Right cardiac atrium (tissue), 5 donors: ENCODE results near the gene AHDC1. TPM values are rescaled to one million over a fixed set of nuclear protein-coding genes. Genes with fewer than 3 reads are reported as not detected.
A peak's percentile ranks its signal among the peaks of the same experiment; 100 is the strongest.

Source experiments
- ATAC-seq, 2 donors: fragments of 200-7000 bp; cut with Tn5 transposase; one replicate each; pipeline versions ENCODE4 v1.8.0 to v1.9.1; 2020; ENCODE audit warnings: moderate library complexity in 2 of 2, mild to moderate bottlenecking in 1 of 2
- DNase-seq, 3 donors: peaks; one replicate each; pipeline ENCODE4 v3.0.0-alpha.2; 2020
- H3K27ac ChIP-seq: one replicate; pipeline ENCODE4 v1.5.1; 2013; ENCODE audit warnings: mild to moderate bottlenecking, low read length, control low read depth, moderate library complexity
- H3K27me3 ChIP-seq: one replicate; pipeline ENCODE4 v1.6.1; 2013; ENCODE audit not compliant: control insufficient read depth, insufficient read depth
- H3K4me1 ChIP-seq: one replicate; pipeline ENCODE4 v1.6.1; 2013; ENCODE audit warnings: low read length; ENCODE audit not compliant: control insufficient read depth, insufficient read depth
- H3K4me3 ChIP-seq: one replicate; pipeline ENCODE4 v1.5.1; 2013; ENCODE audit warnings: low read length, control low read depth
- H3K9me3 ChIP-seq: one replicate; pipeline ENCODE4 v1.6.1; 2013; ENCODE audit warnings: low read length; ENCODE audit not compliant: control insufficient read depth
- WGBS: extraction: QIAGEN DNeasy Blood & Tissue Kit; methylation state at CpG from one replicate; pipeline ENCODE4 v1.1.7; 2013; 5-methylcytosine and 5-hydroxymethylcytosine counted together
- intact Hi-C, 4 donors: fragments of 100-400 bp; cut with DNase I; formaldehyde crosslinking; loops; one replicate each; pipeline versions ENCODE4 v1.11.0 to v1.14.0; 2022 to 2023
- polyA plus RNA-seq: library from polyadenylated mRNA; stranded (reverse); fragments of 200-250 nt; gene quantifications from one replicate; pipeline ENCODE4 v1.2.3, GENCODE V29; 2013
- total RNA-seq, 4 donors: library from RNA; stranded (reverse); fragmentation: NEBNext Ultra II Directional; extraction: Animal tissue kit (Norgen Biotek cat#: 25700); gene quantifications; one replicate each; pipeline ENCODE4 v1.2.1, GENCODE V29; 2021
- donor health status: healthy with polysubstance abuse.
- donor health status: DM: no; HTN: yes; CAD: no.
- donor health status: DM: no; HTN: no; CAD: no.
- donor health status: DM: no; HTN: yes; CAD: no; lungs with severe emphysema.
- donor health status: DM: yes; HTN: yes; CAD: no.

AHDC1 gene
- total and polyA plus RNA-seq, 5 donors: 26.3 to 53.5 (median 48.5) TPM

DNA sequence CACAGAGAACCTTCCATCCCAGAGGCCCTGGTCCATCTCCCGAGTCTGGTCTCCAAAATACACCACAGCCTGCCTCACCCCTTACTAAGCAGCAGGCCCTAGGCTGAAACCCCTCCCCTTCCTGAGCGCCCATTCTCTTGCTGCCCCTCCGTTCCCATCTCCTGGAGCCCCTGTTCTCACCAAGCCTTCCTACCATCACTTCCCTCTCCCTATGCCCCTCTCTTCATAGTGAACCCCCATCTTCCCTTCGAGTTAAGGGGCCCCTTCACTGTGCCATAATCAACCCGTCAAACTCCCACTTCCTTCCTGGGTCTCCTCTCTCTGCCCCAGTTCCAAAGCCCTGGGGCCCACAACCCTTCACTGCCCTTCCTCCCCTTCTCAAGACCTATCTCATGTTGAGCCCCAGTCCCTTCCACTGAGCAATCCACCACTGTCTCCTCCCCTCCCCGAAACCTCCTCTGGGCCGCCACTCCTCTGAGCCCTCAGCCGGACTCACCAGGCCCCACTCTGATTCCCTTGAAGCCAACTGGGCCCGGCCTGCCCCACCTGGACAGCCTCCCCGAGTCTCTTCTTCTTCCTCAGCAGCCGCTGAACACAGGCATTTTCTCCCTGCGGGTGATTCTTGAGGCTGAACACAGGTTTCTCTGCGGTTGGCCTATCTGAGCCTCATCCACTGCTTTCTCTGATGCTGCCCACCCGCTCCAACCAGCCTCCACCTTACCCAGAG lies 71.8 kb downstream of the AHDC1 start:
- Histone ChIP-seq H3K4me1 (peaks cover 25% of the 10 kb centered on the region), H3K9me3 (no peaks in the 10 kb centered on the region), H3K27ac (no peak overlapping the region), H3K4me3 (no peak overlapping the region), H3K27me3 (no peaks in the 10 kb centered on the region)
- DNase-seq (peak in 1 of 3 donors; percentile 50), ATAC-seq (no peak)
- intact Hi-C loops: no loop called here
- WGBS: 87% methylated on average over 14 of the region's 14 CpGs

GRCh38 chr1:27530192-27530591 lies 73.8 kb downstream of the AHDC1 start:
- no peak for ATAC-seq
- no peak for DNase-seq
- peaks cover 27% of the 10 kb centered on the region for H3K4me1 ChIP-seq

GRCh38 chr1:27529704-27530018 lies 74.3 kb downstream of the AHDC1 start:
- ATAC-seq: no peak
- Histone ChIP-seq H3K27me3 (no peaks in the 10 kb centered on the region), H3K4me3 (no peak overlapping the region), H3K9me3 (no peaks in the 10 kb centered on the region), H3K27ac (peak overlapping the region; percentile 48), H3K4me1 (peaks cover 28% of the 10 kb centered on the region)
- intact Hi-C loops: loop anchor here in 2 of 4 donors (5.0 to 10.0 kb wide), 3 partner anchors 38 to 495 kb away; partner anchors contain the start of gene AHDC1 (in 1 of the 2)
- DNase-seq: peak in 1 of 3 donors; percentile 34
- WGBS: 56% methylated on average over 5 of the region's 5 CpGs

More at GRCh38 chr1:27530192-27530591, 73.8 kb downstream of the AHDC1 start:
- no peaks in the 10 kb centered on the region for H3K27me3 ChIP-seq
- no peak overlapping the region for H3K27ac ChIP-seq
- no peaks in the 10 kb centered on the region for H3K9me3 ChIP-seq
- 97% methylated on average over 10 of the region's 10 CpGs for WGBS
- intact Hi-C loops: no loop called here
- no peak overlapping the region for H3K4me3 ChIP-seq

DNA sequence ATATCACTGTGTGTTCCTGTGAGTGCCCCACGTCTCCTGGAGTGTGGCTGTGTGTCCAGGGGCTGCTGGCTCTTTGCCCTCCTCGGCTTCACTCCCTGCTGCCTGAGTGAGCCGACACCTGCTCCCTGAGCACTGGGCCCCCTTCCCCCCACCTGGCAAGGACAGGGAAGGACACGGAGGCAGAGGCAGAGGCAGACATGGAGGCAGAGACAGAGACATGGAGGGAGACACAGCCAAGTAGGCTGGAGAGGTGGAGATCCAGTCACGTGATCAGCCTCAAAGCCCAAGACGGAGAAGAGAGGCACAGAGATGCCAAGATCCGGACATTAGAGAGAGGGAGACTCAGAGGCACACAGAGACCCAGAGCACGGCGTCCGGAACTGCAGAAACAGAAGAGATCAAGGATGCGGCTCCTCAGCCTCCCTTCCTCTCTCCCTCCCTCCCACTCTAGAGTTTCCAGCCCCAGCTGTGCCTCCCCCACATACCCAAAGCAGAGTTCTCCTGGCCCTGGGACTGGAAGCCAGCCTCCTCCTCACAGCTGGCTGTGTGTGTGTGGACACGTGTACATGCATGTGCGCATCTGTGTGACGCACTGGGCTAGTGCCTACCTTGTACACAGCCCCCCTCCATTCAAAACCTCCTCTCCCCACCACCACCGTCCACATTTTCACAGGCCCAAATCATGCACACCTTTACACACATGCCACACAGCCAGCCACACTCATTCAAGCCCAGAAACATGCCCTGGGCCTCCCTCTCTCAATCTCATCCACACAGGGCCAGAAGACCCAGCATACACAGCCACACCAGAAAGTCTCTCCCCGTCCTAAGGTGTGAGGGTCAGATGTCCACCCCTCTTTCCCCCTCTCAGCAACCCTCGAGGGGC lies 74.9 kb downstream of the AHDC1 start:
- H3K4me3 ChIP-seq: no peak overlapping the region
- DNase-seq (peak; percentile 85 to 94 (median 88)), ATAC-seq (peak; percentile 39 to 48)
- H3K9me3 ChIP-seq: no peaks in the 10 kb centered on the region
- WGBS: 17% methylated on average over 17 of the region's 17 CpGs
- H3K27ac ChIP-seq: peak overlapping the region; percentile 48
- intact Hi-C loops: loop anchor here in 2 of 4 donors (5.0 to 10.0 kb wide), 3 partner anchors 38 to 494 kb away; partner anchors contain the start of gene AHDC1 (in 1 of the 2)
- peaks cover 29% of the 10 kb centered on the region for H3K4me1 ChIP-seq
- no peaks in the 10 kb centered on the region for H3K27me3 ChIP-seq

DNA sequence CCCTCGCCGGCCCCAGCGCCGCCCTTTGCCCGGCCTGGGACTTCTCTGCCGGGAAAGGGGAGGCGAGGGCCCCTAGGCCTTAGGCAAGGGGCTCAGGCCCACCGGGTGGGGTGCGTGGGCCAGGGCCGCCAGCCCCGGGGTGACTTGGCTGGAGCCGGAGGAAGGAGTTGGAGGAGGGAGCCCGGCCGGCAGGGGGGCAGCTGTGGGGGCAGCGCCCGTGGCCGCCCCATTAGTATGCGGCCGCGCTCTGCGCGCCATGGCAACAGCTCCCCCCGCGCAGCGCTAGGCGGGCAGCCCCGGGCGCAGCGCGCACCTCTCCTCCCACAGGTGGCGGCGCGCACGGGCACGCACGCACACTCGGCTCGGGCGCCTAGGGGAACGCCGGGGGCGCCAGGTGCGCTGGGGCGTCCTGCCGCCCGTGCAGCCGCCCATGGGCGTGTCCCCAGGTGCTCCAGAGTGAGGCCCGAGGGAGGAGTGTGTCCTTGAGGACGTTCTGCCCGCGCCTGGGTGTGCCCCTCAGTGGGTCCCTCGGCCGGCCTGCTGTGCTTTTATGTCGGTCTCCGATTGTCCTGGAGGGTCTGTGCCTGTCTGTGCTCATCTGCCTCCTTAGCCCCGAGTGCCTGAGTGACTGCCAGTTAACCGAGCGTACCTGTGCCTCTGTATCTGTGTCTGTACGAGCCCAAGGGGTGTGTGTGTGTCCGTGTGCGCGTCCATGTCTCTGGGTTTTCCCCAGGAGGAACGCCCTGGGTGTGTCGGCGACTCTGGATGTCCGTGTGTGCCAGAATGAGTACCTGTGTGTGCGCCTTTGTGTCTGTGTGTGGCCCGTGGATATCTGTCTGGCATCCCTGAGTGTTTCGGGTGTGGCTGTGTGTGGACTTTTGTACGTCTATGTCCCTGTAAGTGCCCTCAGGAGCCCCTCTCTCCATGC lies 75.8 kb downstream of the AHDC1 start:
- H3K9me3 ChIP-seq: no peaks in the 10 kb centered on the region
- intact Hi-C loops: loop anchor here in 2 of 4 donors (5.0 to 10.0 kb wide), 3 partner anchors 39 to 493 kb away; partner anchors contain the start of gene AHDC1 (in 1 of the 2)
- 2% methylated on average over 71 of the region's 71 CpGs for WGBS
- peak overlapping the region; percentile 43 for H3K4me3 ChIP-seq
- no peaks in the 10 kb centered on the region for H3K27me3 ChIP-seq
- H3K27ac ChIP-seq: peak overlapping the region; percentile 48
- peak; percentile 30 to 43 for ATAC-seq
- peaks cover 38% of the 10 kb centered on the region for H3K4me1 ChIP-seq
- DNase-seq: peak; percentile 38 to 84 (median 83)

GRCh38 chr1:27527223-27527889 lies 76.6 kb downstream of the AHDC1 start:
- DNase-seq: peak; percentile 63 to 88 (median 84)
- peak overlapping the region; percentile 48 for H3K27ac ChIP-seq
- peak overlapping the region; percentile 43 for H3K4me3 ChIP-seq
- ATAC-seq: peak; percentile 0 to 1
- no peaks in the 10 kb centered on the region for H3K9me3 ChIP-seq
- intact Hi-C loops: loop anchor here in 2 of 4 donors (5.0 to 10.0 kb wide), 3 partner anchors 40 to 493 kb away; partner anchors contain the start of gene AHDC1 (in 1 of the 2)
- H3K27me3 ChIP-seq: no peaks in the 10 kb centered on the region
- 15% methylated on average over 27 of the region's 27 CpGs for WGBS
- peaks cover 45% of the 10 kb centered on the region for H3K4me1 ChIP-seq

DNA sequence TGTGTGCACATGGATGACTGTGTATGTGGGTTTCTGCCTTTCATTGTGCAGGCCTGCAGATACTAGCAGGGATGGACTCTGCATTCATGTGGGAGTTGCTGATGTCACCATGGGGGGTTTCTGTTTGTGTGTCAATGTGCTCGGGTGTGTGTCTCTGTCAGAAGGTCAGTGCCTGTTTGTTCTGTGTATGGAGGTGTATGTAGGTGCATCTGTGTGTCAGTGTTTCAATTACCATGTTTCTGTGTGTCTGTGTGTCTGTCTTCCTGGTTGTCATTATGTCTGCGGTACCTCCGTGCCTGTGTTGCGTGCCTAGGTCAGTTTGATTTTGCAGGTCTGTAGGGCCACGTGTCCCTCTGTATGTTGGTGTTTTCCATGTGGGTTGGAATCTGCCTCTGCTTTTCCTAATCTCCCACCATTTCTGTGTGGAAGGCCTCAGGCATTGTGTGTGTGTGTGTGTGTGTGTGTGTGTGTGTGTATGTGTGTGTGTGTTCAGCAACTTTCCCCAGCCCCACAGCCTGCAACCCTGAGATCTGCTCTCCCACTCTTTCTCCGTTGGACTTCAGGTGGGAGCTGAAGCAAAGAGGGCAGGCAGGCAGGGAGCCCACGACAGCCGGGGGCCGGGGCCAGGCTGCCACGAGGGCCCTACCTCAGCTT lies 77.2 kb downstream of the AHDC1 start:
- Histone ChIP-seq H3K4me3 (no peak overlapping the region), H3K27ac (peak overlapping the region; percentile 48), H3K4me1 (peaks cover 51% of the 10 kb centered on the region), H3K9me3 (no peaks in the 10 kb centered on the region), H3K27me3 (no peaks in the 10 kb centered on the region)
- ATAC-seq (no peak), DNase-seq (peak in 1 of 3 donors; percentile 7)
- WGBS: 32% methylated on average over 10 of the region's 10 CpGs
- intact Hi-C loops: loop anchor here in 2 of 4 donors (5.0 to 10.0 kb wide), 3 partner anchors 41 to 492 kb away; partner anchors contain the start of gene AHDC1 (in 1 of the 2)

DNA sequence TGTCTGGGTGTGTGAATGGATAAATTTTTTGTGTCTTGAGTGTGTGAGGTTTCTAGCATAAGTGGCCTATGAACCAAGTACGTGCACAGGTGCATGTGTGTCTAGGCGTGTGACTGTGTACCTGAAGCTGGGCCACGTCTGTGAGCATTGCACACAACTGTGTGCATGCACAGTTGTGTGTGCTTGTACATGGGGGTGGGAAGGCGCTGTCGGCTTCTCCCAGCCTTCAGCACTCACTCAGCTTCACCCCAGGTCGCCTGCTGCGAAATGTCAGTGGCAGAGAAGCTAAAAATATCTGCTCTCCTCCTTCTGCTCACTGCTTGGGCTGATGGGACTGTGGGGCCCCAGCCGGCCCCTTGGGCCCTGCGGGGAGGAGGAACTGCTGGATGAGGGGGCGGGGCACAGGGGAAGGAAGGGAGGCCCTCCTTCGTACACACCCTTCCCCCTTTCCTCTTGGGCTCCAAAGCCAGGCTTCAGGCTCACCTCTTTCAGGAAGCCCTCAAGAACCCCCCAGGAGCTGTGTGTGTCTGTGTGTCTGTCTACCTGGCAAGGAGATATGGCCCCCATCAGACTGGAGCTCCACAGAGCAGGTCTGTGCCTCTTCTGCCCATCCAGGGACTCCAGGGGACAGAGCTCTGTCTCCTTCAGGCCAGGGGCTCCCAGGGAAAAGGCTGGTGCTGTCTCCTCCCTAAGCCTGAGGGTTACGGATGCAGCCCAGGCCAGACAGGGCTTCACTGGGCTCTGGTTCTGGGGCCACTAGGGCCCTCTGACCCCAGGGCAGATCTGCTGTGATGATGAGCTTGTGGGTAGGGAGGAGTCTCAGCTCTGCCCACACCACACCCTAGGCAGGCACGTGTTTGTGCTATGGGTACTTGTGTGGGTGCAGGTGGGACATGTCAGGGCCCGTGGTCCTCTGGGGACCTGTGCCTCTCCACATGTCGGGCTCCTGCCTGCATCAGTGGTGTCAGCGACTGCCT lies 78.4 kb downstream of the AHDC1 start:
- intact Hi-C loops: loop anchor here in 2 of 4 donors (5.0 to 10.0 kb wide), 3 partner anchors 42 to 491 kb away; partner anchors contain the start of gene AHDC1 (in 1 of the 2)
- peaks cover 58% of the 10 kb centered on the region for H3K4me1 ChIP-seq
- H3K27me3 ChIP-seq: no peaks in the 10 kb centered on the region
- WGBS: 21% methylated on average over 16 of the region's 16 CpGs
- no peaks in the 10 kb centered on the region for H3K9me3 ChIP-seq
- peak overlapping the region; percentile 84 for H3K27ac ChIP-seq
- DNase-seq (peak; percentile 83 to 95 (median 92)), ATAC-seq (peak; percentile 69 to 75)
- peak overlapping the region; percentile 0 for H3K4me3 ChIP-seq
